Uterus (tissue), 4 donors: ENCODE measurements around the gene BUB1. TPM values are rescaled to one million over a fixed set of nuclear protein-coding genes. Genes with fewer than 3 reads are reported as not detected.
A peak's percentile ranks its signal among the peaks of the same experiment; 100 is the strongest.

Experiments used
- DNase-seq, 2 donors: peaks; one replicate each; pipeline ENCODE4 v3.0.0-alpha.2; 2019 to 2020
- H3K27ac ChIP-seq, 2 donors: fragments of 200-600 bp; sonication (generic); 1 replicate in 1 of 2; 2 replicates in 1 of 2; pipeline ENCODE4 v1.5.1; 2016 to 2018
- H3K27me3 ChIP-seq, 2 donors: fragments of 200-600 bp; sonication (generic); one replicate each; pipeline ENCODE4 v1.5.1; 2018 to 2019; ENCODE audit warnings: control low read depth in 1 of 2
- H3K36me3 ChIP-seq, 2 donors: fragments of 200-600 bp; sonication (generic); one replicate each; pipeline ENCODE4 v1.5.1; 2019; ENCODE audit warnings: control low read depth in 1 of 2
- H3K4me1 ChIP-seq, 2 donors: fragments of 200-600 bp; sonication (generic); one replicate each; pipeline ENCODE4 v1.5.1; 2018 to 2019; ENCODE audit warnings: control low read depth in 1 of 2
- H3K4me3 ChIP-seq, 2 donors: fragments of 200-600 bp; sonication (generic); 1 replicate in 1 of 2; 2 replicates in 1 of 2; pipeline ENCODE4 v1.5.1; 2018 to 2019; ENCODE audit warnings: mild to moderate bottlenecking in 1 of 2
- H3K9me3 ChIP-seq, 2 donors: fragments of 200-600 bp; sonication (generic); one replicate each; pipeline ENCODE4 v1.5.1; 2019; ENCODE audit warnings: control low read depth in 1 of 2
- POLR2A ChIP-seq, 2 donors: fragments of 450-650 bp; IDR thresholded peaks; one replicate each; pipeline ENCODE4 v1.6.1; 2016; ENCODE audit warnings: antibody characterized with exemption in 2 of 2, mild to moderate bottlenecking in 1 of 2, moderate library complexity in 1 of 2
- intact Hi-C: fragments of 100-400 bp; cut with DNase I; formaldehyde crosslinking; loops from one replicate; pipeline ENCODE4 v1.15.1; 2023; ENCODE audit warnings: low total_unique reads
- total RNA-seq, 4 donors: library from RNA; depleted of rRNA in 3 of 4; stranded (reverse); fragments of >200 nt in 3 of 4; gene quantifications; one replicate each; pipeline versions ENCODE4 v1.1.0 to v1.2.4, GENCODE V29; 2014 to 2023
- TF ChIP-seq, protein P1 (sequence below), 4 experiments: fragments of 200-600 bp in 2 of 4; fragments of 450-650 bp in 2 of 4; sonication (generic) in 2 of 4; IDR thresholded peaks; one replicate each; pipeline ENCODE4 v1.5.1; 2016 to 2019; ENCODE audit warnings: antibody characterized with exemption in 4 of 4, mild to moderate bottlenecking in 2 of 4, moderate library complexity in 1 of 4
- donor health status: DM: yes; HTN: yes; CAD: no.

BUB1 gene
- total RNA-seq, 4 donors from 2014 or later = 0.67 to 29.0 (median 1.2) TPM; not detected in 1

DNA sequence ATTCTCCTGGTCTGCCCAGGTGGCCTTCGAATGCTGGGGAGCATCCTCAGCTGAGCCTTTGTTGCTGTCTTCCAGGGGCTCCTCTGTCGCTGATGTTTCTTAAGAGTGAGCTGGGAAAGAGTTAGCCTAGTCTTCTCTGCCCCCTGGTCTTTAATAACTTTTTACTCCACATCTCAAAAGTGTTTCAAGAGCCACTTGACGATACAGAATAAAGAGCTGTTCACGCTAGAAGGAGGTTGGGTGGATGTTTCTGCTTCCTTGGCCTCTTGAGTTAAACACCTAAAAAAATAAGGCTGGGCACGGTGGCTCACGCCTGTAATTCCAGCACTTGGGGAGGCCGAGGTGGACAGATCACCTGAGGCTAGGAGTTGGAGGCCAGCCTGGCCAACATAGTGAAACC lies 2.8 kb upstream of the BUB1 start:
- no peak overlapping the region for H3K4me3 ChIP-seq
- H3K9me3 ChIP-seq = no peaks in the 10 kb centered on the region
- H3K4me1 ChIP-seq = peaks cover 0 to 5% of the 10 kb centered on the region in 2 donors
- DNase-seq = no peak
- intact Hi-C loops = no loop called here
- no peak overlapping the region for H3K27ac ChIP-seq
- no peaks in the 10 kb centered on the region for H3K27me3 ChIP-seq
- no peaks in the 10 kb centered on the region for H3K36me3 ChIP-seq
- TF ChIP-seq POLR2A (IDR thresholded peaks at IDR 0.05) = no peak
- TF ChIP-seq, protein P1, sequence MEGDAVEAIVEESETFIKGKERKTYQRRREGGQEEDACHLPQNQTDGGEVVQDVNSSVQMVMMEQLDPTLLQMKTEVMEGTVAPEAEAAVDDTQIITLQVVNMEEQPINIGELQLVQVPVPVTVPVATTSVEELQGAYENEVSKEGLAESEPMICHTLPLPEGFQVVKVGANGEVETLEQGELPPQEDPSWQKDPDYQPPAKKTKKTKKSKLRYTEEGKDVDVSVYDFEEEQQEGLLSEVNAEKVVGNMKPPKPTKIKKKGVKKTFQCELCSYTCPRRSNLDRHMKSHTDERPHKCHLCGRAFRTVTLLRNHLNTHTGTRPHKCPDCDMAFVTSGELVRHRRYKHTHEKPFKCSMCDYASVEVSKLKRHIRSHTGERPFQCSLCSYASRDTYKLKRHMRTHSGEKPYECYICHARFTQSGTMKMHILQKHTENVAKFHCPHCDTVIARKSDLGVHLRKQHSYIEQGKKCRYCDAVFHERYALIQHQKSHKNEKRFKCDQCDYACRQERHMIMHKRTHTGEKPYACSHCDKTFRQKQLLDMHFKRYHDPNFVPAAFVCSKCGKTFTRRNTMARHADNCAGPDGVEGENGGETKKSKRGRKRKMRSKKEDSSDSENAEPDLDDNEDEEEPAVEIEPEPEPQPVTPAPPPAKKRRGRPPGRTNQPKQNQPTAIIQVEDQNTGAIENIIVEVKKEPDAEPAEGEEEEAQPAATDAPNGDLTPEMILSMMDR (IDR thresholded peaks at IDR 0.05) = no peak

DNA sequence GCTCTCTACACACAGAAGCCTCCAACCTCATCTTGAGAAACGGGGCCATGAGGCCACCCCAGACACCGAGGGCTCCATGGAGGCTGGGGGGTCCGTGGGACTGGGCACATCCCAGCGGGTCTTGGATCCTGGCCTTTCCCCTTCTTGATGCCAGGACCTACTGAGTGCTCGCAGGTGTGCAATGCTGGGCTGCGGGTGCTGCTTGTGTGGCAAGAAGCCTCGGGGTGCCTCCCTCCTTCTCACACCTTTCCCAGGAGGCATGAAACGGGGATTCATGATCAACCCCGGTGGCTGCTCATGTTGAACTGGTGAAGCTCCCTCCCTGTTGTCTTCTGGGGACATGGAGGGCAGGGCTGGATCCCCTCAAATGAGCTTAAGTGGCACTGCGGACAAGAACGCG lies 2.0 kb upstream of the BUB1 start:
- H3K9me3 ChIP-seq = no peaks in the 10 kb centered on the region
- no peak overlapping the region for H3K27ac ChIP-seq
- intact Hi-C loops = no loop called here
- TF ChIP-seq, protein P1 (IDR thresholded peaks at IDR 0.05) = no peak
- no peak for TF ChIP-seq POLR2A (IDR thresholded peaks at IDR 0.05)
- H3K4me3 ChIP-seq = no peak overlapping the region
- no peak for DNase-seq
- no peaks in the 10 kb centered on the region for H3K27me3 ChIP-seq
- H3K4me1 ChIP-seq = peaks cover 0 to 5% of the 10 kb centered on the region in 2 donors
- no peaks in the 10 kb centered on the region for H3K36me3 ChIP-seq

DNA sequence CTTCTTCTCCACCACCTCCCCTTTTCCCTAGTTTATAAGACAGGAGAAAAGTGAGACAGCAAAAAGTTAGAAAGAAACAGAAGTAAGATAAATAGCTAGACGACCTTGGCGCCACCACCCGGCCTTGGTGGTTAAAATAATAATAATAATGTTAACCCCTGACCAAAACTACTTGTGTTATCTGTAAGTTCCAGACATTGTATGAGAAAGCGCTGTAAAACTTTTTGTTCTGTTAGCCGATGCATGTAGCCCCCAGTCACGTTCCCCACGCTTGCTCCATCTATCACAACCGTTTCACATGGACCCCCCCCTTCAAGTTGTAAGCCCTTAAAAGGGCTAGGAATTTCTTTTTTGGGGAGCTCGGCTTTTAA lies 1.5 kb upstream of the BUB1 start:
- intact Hi-C loops = no loop called here

DNA sequence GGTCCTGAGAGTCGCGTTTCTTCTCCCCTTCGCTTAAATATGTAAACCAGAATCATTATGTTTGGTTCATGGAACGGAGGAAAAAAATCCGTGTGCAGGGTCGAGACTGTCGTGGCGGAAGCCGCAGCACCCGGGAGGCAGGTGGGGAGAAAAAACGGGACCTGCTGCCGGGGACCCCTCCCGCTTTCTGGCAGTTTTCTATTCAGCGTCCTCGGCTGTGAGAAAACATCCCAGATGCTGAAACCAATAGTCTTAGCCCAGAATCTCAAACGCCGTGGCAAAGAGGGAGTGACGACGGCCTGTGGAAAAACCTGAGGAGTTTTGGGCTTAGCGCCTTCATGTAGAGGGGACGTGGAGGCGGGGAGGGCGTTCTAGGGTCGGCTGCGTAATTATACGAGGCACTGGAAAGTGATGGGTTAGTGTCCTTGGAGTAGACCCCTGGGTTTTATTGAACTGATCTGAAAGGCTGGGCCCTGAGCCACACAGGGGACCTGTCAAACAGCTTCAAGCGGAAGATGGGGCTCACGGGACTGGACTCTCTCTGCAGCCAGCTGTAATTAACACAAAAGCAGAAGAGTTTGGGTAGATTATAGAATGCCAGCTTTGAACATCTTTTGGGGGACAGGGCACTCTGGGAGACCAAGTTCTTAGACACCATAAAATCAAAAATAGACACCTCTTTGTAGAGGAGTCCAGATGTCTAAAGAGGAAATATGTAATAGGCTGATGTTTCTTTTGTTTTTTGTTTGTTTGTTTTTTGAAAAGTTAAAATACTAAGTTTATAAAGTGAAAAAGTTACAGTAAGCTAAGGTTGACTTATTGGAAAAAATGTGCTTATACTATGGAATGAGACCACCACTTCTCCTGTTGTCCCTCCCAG lies 834 bp upstream of the BUB1 start:
- Histone ChIP-seq H3K4me3 (peak overlapping the region; percentile 53 to 60), H3K27ac (peak overlapping the region; percentile 92 to 94), H3K4me1 (peaks cover 0 to 5% of the 10 kb centered on the region in 2 donors), H3K27me3 (no peaks in the 10 kb centered on the region), H3K9me3 (no peaks in the 10 kb centered on the region), H3K36me3 (no peaks in the 10 kb centered on the region)
- TF ChIP-seq, protein P1 (IDR thresholded peaks at IDR 0.05) = no peak
- no peak for TF ChIP-seq POLR2A (IDR thresholded peaks at IDR 0.05)
- DNase-seq = peak; percentile 25 to 32
- intact Hi-C loops = no loop called here

More for the DNA sequence above, 1.5 kb upstream of the BUB1 start:
- no peak overlapping the region for H3K4me3 ChIP-seq
- no peaks in the 10 kb centered on the region for H3K36me3 ChIP-seq
- TF ChIP-seq, protein P1 (IDR thresholded peaks at IDR 0.05) = no peak
- TF ChIP-seq POLR2A (IDR thresholded peaks at IDR 0.05) = no peak
- H3K27me3 ChIP-seq = no peaks in the 10 kb centered on the region
- DNase-seq = no peak
- H3K4me1 ChIP-seq = peaks cover 0 to 5% of the 10 kb centered on the region in 2 donors
- no peaks in the 10 kb centered on the region for H3K9me3 ChIP-seq
- peak overlapping the region; percentile 92 to 94 for H3K27ac ChIP-seq

DNA sequence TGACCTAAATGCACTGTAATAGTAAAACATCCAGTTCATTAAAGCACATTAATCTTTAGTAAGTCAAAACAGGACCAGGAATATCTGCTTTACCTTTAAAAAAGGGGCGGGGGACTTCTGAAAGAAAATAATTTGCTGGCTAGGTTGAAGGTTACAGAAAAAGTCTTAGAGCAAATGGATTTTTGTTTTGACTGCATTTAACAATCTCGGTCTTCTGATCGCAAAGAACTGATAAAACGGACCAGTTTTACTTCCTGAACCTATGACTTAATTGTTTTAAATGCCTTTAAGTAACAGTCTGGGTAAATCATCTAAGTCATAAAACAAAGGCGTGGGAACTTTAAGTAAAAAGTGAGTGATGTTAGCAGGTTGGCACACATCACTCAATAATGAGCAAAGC lies 783 bp downstream of the BUB1 start:
- intact Hi-C loops = no loop called here
- Histone ChIP-seq H3K36me3 (no peaks in the 10 kb centered on the region), H3K27ac (no peak overlapping the region), H3K27me3 (no peaks in the 10 kb centered on the region), H3K4me3 (no peak overlapping the region), H3K4me1 (peaks cover 0 to 5% of the 10 kb centered on the region in 2 donors), H3K9me3 (no peaks in the 10 kb centered on the region)
- TF ChIP-seq POLR2A (IDR thresholded peaks at IDR 0.05) = no peak
- TF ChIP-seq, protein P1 (IDR thresholded peaks at IDR 0.05) = no peak
- no peak for DNase-seq
